Ectodermal cell (in vitro differentiated cells): ENCODE measurements around the gene THOC1.

Experiments
- H3K27ac ChIP-seq: 2 replicates; pipeline ENCODE4 v1.7.0; 2013; ENCODE audit warnings: mild to moderate bottlenecking, low read depth, low read length; ENCODE audit not compliant: insufficient read depth, poor library complexity, severe bottlenecking
- H3K27me3 ChIP-seq: 2 replicates; pipeline ENCODE4 v1.7.0; 2013; ENCODE audit warnings: mild to moderate bottlenecking, low read length; ENCODE audit not compliant: insufficient read depth, control insufficient read depth, poor library complexity, severe bottlenecking
- H3K36me3 ChIP-seq: one replicate; pipeline ENCODE4 v1.7.0; 2013; ENCODE audit warnings: low read length; ENCODE audit not compliant: control insufficient read depth, insufficient read depth
- H3K4me1 ChIP-seq: one replicate; pipeline ENCODE4 v1.7.0; 2013; ENCODE audit warnings: low read length; ENCODE audit not compliant: control insufficient read depth, insufficient read depth
- H3K4me3 ChIP-seq: 2 replicates; pipeline ENCODE4 v1.7.0; 2013; ENCODE audit warnings: low read depth, low read length, control low read depth; ENCODE audit not compliant: insufficient read depth
- H3K9me3 ChIP-seq: 2 replicates; pipeline ENCODE4 v1.7.0; 2013; ENCODE audit warnings: mild to moderate bottlenecking, low read length, moderate library complexity; ENCODE audit not compliant: control insufficient read depth
- WGBS, 2 experiments: methylation state at CpG; one replicate each; pipeline ENCODE4 v1.1.7; 2013; ENCODE audit warnings: missing lambda C conversion rate in 2 of 2; 5-methylcytosine and 5-hydroxymethylcytosine counted together

The THOC1 gene

DNA sequence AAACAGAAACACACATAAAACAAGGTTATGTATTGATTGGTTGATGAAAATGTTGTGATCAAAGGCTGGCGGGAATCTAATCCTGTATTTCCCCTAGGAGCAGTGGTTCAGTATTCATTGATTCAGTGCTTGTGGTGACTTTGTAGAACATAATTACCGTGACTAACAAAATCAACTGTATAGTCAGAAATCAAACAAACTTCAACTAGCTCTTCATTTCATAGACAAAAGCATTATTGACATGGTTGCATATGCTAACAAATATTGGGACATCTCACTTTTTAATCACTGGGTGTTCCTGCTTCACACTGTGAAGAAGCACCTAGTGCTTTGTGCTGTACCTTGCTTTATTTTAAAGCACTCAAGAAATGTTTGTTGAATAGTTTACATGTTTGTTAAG is 68.1 kb downstream of the THOC1 start:
- WGBS, 2 experiments, result 94 to 100% methylated on average over 1 to 2 of the region's 2 CpGs
- Histone ChIP-seq H3K36me3 (peaks cover 18% of the 10 kb centered on the region), H3K9me3 (no peaks in the 10 kb centered on the region), H3K4me3 (no peak overlapping the region), H3K4me1 (no peaks in the 10 kb centered on the region), H3K27me3 (no peaks in the 10 kb centered on the region), H3K27ac (no peak overlapping the region)

DNA sequence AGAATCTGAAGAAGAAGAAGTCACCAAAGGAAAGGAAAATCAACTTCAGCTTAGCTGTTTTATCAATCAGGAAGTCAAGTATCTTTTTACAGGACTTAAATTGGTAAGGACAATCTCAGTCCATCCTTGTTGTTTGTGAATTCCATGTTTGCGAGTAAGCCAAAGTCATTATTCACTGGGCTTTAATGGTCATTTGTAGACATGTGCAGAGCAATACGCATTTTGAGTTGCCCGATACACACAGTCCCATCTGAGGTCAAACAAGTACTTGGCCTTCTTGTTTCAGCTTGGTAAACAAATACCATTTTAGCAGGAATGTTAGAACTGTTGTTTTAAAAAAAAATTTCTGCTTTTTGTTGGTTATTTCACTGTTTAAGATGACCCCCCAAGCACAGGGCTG is 68.6 kb downstream of the THOC1 start:
- no peak overlapping the region for H3K27ac ChIP-seq
- 96 to 98% methylated on average over 3 of the region's 3 CpGs for WGBS, 2 experiments
- H3K9me3 ChIP-seq, result no peaks in the 10 kb centered on the region
- H3K36me3 ChIP-seq, result peaks cover 13% of the 10 kb centered on the region
- H3K4me3 ChIP-seq, result no peak overlapping the region
- no peaks in the 10 kb centered on the region for H3K27me3 ChIP-seq
- no peaks in the 10 kb centered on the region for H3K4me1 ChIP-seq

DNA sequence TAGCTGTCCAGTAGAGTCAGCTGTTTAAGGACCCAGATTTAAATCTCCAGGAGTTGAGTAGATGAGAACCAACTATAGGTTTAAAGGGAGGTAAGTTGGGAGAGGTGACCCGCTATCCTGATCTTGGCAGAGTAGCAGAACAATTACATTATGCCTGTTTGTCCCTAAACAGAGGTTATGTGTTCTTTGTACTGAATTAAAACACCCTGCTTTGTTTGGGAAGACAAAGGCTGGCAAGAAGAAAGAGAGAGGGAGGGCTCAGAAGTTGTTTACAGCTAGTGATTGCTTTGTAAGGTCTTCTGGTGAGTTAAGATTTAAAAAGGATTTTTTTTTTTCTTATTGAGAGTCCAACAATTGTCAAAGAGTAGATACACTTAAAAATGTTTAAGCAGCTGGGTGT is 72.2 kb downstream of the THOC1 start:
- Histone ChIP-seq H3K27ac (no peak overlapping the region), H3K27me3 (no peaks in the 10 kb centered on the region), H3K36me3 (peaks cover 6% of the 10 kb centered on the region), H3K9me3 (no peaks in the 10 kb centered on the region), H3K4me3 (no peak overlapping the region), H3K4me1 (no peaks in the 10 kb centered on the region)
- WGBS, 2 experiments, result 95 to 100% methylated on average over 1 of the region's 1 CpG

- WGBS, 2 experiments, result 93 to 99% methylated on average over 2 to 4 of the region's 7 CpGs
- Histone ChIP-seq H3K27me3 (no peaks in the 10 kb centered on the region), H3K4me3 (no peak overlapping the region), H3K36me3 (no peaks in the 10 kb centered on the region), H3K27ac (no peak overlapping the region), H3K9me3 (no peaks in the 10 kb centered on the region), H3K4me1 (no peaks in the 10 kb centered on the region)
These were observed 75.0 kb downstream of the THOC1 start for GRCh38 chr18:192801-193200.

GRCh38 chr18:191725-192124 is 76.1 kb downstream of the THOC1 start:
- 89% methylated on average over 1 of the region's 1 CpG; no CpG with 5 or more reads in 1 of the 2 experiments for WGBS, 2 experiments
- Histone ChIP-seq H3K4me3 (no peak overlapping the region), H3K4me1 (no peaks in the 10 kb centered on the region), H3K27ac (no peak overlapping the region), H3K9me3 (no peaks in the 10 kb centered on the region), H3K36me3 (no peaks in the 10 kb centered on the region), H3K27me3 (no peaks in the 10 kb centered on the region)

DNA sequence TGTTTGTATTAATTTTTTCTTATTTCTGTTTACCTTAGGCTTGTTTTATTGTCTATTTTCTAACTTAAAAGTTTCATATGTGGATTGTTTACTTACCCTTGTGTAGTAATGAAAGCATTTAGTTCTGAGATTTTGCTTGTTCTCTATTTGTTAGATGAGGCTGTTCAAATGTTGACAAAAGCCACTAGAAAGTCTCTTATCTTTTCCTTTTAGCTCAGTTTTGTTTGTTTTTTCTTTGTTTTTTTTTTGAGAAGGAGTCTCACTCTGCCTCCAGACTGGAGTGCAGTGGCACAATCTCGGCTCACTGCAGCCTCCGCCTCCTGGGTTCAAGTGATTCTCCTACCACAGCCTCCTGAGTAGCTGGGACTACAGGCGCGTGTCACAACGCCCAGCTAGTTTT is 78.6 kb downstream of the THOC1 start:
- WGBS, 2 experiments, result 87 to 95% methylated on average over 5 of the region's 5 CpGs
- Histone ChIP-seq H3K36me3 (no peaks in the 10 kb centered on the region), H3K4me3 (no peak overlapping the region), H3K27ac (no peak overlapping the region), H3K4me1 (no peaks in the 10 kb centered on the region), H3K27me3 (no peaks in the 10 kb centered on the region), H3K9me3 (no peaks in the 10 kb centered on the region)

DNA sequence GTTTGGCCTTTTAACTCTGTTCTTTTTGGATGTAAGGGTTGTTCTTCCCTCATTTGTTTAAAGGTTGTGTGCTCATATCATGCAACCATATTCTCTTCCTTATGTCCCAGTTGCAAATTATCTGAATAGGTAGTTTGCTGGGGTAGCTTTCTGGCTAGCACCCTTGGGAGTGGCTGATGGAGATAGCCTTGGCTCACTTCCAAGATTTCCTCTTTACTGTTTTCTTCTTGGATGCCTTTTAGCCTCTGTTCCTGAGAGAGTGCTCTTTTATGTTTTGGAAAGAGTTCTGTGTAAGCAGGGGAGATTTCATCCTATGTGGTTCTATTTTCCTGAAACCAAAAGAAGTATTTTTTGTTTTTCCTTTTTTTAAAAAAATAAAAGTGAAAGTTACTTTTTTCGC is 84.1 kb downstream of the THOC1 start:
- H3K36me3 ChIP-seq, result no peaks in the 10 kb centered on the region

DNA sequence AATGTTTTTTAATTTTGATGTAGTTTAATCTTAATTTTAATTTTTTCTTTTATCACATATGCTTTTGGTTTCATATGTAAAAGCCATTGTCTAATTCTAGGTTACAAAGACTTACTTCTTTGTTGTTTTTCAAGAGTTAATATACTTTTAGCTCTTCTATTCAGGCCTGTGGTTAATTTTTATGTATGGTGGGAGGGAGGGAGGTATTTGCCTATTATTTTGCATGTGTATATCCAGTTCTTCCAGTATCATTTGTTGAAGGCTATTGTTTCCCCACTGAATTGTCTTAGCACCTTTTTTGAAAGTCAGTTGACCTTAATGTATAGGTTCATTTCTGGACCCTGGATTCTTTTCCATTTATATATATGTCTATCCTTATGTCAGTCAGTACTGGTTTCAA is 86.1 kb downstream of the THOC1 start:
- H3K4me1 ChIP-seq, result no peaks in the 10 kb centered on the region
- no peaks in the 10 kb centered on the region for H3K27me3 ChIP-seq
- peaks cover 3% of the 10 kb centered on the region for H3K36me3 ChIP-seq
- no peaks in the 10 kb centered on the region for H3K9me3 ChIP-seq
- H3K27ac ChIP-seq, result no peak overlapping the region
- H3K4me3 ChIP-seq, result no peak overlapping the region

More for the DNA sequence above, 84.1 kb downstream of the THOC1 start:
- WGBS, 2 experiments, result no CpG with 5 or more reads among the region's 1 CpG
- H3K9me3 ChIP-seq, result no peaks in the 10 kb centered on the region
- no peak overlapping the region for H3K27ac ChIP-seq
- H3K27me3 ChIP-seq, result no peaks in the 10 kb centered on the region
- H3K4me1 ChIP-seq, result no peaks in the 10 kb centered on the region
- H3K4me3 ChIP-seq, result no peak overlapping the region

GRCh38 chr18:179499-179898 is 88.3 kb downstream of the THOC1 start:
- H3K4me3 ChIP-seq, result no peak overlapping the region
- peaks cover 3% of the 10 kb centered on the region for H3K36me3 ChIP-seq
- H3K9me3 ChIP-seq, result no peaks in the 10 kb centered on the region
- H3K27ac ChIP-seq, result no peak overlapping the region
- H3K4me1 ChIP-seq, result no peaks in the 10 kb centered on the region
- no peaks in the 10 kb centered on the region for H3K27me3 ChIP-seq
- WGBS, 2 experiments, result 87 to 88% methylated on average over 5 of the region's 5 CpGs

DNA sequence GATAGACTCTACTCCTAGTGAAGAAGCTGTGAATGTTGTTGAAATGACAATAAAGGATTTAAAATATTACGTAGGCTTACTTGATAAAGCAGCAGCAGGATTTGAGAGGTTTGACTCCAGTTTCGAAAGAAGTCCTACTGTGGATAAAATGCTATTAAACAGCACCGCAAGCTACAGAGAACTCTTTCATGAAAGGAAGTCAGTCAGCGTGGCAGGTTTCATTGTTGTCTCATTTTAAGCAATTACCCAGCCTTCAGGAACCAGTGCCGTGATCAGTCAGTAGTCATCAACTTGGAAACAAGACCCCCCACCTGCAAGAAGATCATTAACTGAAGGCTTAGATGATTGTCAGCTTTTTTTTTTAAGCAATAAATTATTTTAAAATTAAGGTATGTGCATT is 95.5 kb downstream of the THOC1 start:
- peaks cover 9% of the 10 kb centered on the region for H3K36me3 ChIP-seq
- WGBS, 2 experiments, result 49 to 55% methylated on average over 5 of the region's 5 CpGs

More for the DNA sequence above, 95.5 kb downstream of the THOC1 start:
- Histone ChIP-seq H3K9me3 (no peaks in the 10 kb centered on the region), H3K27me3 (no peaks in the 10 kb centered on the region), H3K4me3 (no peak overlapping the region), H3K27ac (peak overlapping the region; percentile 50), H3K4me1 (no peaks in the 10 kb centered on the region)
